NCI-H2107 (cell line): Measurements from ENCODE around the gene MS4A7.
A peak's percentile ranks its signal among the peaks of the same experiment; 100 is the strongest.
"Not testable (repeated sequence)": the region's sequence is repeated elsewhere in the genome, so short reads cannot be mapped to it uniquely, and the experiment has no call there.

Source experiments
- DNase-seq: peaks from one replicate; lab custom pipeline; 2025; lab: John Stamatoyannopoulos, UW

The MS4A7 gene, protein sequence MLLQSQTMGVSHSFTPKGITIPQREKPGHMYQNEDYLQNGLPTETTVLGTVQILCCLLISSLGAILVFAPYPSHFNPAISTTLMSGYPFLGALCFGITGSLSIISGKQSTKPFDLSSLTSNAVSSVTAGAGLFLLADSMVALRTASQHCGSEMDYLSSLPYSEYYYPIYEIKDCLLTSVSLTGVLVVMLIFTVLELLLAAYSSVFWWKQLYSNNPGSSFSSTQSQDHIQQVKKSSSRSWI

GRCh38 chr11:60378354-60378753 is at the start of gene MS4A7:
TSS of gene MS4A7 (plus strand) at chr11:60378532. CDS start at chr11:60383142, 4,610 bp downstream.
- DNase-seq, result no peak

GRCh38 chr11:60332846-60333245 is 45.5 kb upstream of the MS4A7 start:
- no peak for DNase-seq

DNA sequence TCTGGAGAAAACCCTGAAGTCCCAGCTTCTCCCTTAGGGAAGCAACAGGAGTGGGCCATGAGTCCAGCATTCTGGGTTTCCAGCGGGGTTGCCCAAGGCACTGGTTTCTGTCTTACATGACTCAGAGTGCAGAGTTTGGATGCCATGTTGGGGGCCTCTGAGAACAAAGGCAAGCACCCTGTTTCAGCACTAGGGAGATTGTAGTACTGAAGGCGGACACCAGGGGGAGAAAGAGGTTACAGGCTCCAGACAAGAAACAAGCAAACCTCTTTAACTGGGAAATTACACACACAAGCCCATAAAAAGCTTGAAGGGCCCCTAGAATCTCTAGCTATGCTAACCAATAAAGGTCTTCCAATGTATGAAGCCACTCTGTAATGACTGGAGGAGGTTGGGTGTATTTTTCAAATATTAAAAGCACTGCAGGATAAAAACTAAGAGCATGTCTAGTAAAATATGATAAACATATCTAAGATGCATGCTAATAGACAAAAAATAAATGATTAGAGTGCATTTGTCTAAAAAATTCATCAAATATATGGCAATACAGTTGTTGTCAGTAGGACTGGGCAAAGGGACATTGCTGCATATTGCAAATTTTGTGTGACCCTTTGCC is 44.2 kb upstream of the MS4A7 start:
- no peak for DNase-seq

DNA sequence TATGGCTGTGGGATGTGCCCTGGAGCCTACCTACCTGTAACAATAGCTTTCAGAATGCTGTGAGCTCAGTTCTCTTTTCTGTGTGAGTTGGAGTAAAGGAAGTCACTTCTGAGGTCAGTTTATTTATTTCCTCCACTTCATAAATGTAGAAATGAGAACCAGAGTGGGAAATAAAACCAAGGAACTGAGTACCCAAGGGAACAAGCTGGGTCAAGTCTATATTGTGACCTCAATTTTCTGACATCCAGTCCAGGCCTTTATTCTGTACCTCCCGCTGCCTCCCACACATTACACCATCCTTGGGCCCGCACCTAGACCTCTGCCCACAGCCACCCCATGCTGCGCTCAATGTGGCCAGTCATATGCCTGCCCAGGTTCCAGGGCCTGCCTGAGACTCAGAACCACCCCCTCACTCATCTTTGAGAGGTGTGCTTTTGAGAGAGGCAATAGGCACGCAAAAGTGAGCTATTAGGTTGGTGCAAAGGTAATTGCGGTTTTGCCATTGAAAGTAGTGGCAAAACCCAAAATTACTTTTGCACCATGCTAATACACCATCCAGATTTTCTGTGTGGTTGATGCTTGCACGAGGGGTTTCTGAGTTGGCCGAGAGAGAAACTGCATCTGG is 41.5 kb upstream of the MS4A7 start:
- no peak for DNase-seq

DNA sequence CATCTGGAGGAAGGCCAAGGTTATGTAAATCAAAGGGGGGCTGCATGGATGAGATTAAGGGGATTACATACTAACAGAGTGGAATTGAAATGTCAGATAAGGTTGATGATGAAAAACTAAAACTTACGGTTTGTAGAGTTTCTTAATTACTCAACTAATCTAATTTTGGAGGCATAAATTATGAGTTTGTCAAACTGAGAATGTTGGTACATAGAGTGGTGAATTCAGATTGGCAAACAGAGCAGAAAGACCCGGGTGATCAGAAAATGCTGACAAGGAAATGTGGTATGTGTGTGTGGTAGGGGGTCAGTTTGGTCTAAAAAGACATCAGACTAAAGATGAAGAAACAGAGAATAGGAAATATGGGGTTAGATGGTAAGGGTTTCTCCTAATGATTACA is 40.3 kb upstream of the MS4A7 start:
- DNase-seq, result no peak

GRCh38 chr11:60339356-60339755 is 39.0 kb upstream of the MS4A7 start:
- no peak for DNase-seq

DNA sequence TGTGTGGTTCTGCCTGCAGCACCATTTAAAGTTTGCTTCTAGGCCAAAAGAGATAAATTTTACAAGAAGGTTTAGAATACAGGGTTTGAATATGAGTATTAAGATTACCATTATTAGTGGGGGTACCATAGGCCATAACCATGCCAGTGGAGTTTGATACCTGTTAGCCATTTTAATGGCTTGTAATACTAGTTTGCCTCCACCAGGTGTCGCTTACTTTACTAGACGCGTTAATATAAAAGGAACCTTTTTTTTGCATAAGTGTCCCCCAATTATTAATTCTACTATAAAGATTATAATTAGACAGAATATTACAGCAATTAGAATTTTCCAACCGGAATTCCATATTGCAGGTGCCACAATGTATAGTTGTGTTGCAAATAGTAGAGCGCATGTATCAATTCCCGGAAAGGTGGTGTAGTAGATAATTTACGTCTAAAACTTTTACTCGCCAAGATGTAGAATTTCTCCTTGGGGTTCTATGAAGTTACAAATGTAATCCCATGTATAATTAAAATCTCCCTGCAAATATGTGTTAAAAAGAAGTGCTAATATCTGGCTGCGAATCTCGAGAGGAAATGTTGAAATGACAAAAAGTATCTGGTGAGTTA is 35.1 kb upstream of the MS4A7 start:
- DNase-seq, result no peak

- DNase-seq, result no peak
Observed at GRCh38 chr11:60344146-60344545, 34.2 kb upstream of the MS4A7 start.

GRCh38 chr11:60345489-60345888 is 32.8 kb upstream of the MS4A7 start:
- no peak for DNase-seq

DNA sequence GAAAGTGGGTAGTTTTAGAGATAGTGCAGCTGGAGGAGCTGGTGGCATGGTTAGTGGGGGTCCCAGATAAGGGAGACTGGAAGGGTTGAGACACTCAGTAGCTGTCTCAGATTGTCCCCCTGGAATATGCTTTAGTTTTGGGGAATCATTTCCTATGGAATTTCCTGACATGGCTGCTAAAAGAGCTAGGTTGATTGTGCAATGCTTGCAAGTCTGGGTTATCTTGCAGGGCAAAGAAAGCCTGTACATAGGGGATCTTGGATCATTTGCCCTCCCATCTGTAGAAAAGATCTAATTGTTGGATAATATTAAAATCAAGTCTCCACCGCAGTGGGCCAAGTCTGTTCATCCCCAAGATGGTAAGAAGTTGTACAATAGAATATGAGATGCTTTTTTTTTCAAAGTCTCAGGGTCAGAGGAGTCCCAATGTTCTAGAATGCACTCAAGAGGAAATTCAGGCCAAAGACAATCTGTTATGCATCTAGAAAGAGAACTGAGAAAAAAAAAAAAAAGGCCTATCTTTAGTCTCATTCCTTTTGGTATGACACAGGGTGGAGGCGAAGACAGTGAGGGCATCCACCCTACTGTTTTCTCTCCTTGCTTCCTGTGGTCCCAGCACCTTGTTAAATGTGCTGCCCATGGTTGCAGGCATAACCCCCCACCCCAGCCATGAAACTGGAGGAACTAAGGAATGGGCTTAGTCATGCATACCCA is 31.1 kb upstream of the MS4A7 start:
- no peak for DNase-seq

DNA sequence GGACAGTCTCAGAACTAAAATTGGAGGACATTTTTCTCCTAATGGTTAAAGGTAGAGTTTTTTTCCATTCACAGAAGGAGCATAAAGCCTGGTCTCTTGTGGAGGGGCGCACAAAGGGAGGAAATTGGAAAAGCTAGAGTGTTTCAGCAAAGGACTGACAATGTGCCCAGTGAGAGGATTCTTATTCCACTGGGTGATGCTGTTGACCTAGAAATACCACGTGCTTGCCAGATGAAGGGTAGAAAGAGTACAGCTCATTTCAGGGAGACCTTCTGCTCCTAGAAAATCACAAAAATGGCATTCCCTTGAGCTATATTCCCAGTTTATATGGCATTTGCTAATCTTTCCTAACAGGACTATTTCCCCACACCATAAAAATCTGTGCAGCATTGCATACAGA is 30.2 kb upstream of the MS4A7 start:
- no peak for DNase-seq

DNA sequence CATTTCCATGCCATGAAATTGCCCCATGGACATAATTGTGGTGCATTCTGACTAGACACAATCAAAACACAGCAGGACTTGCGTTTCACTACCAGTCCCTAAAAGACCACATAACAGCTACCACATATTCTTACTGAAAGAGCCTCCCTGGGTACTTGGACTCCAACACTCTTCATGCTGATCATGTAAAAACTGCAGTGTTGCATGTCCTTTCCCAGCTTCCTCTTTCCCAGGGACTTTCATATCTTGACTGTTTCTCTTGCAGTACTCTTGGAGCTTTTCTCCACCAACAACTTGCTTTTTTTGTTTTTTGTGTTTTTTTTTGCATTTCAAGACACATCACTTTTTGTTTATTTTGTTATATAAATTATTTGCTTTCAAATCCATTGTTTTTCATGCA is 28.3 kb upstream of the MS4A7 start:
- DNase-seq, result no peak

- DNase-seq, result no peak
Observed at GRCh38 chr11:60357771-60358170, 20.6 kb upstream of the MS4A7 start.

DNA sequence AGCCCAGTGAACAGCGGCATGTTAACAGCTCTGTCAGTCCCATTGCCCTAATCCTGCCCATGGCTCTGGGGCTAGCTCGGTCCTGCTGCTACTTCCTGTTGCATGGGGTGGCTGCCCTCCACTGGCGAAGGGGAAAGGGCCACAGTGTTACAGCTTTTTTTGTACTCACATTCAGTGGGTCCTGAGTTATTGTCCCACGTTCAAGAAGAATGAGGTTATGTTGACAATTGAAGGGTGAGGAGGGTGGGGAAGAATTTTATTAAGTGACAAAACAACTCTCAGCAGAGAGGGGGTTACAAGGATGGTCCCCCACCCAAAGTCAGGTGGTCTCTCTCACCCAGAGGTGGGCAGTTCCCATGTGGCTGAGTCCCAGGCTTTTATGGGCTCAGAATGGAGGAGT is 17.7 kb upstream of the MS4A7 start:
- DNase-seq, result no peak

- DNase-seq, result no peak
Observed at GRCh38 chr11:60362241-60362640, 16.1 kb upstream of the MS4A7 start.

- DNase-seq, result peak; percentile 38
Observed at GRCh38 chr11:60363542-60364470, 14.5 kb upstream of the MS4A7 start.

- not testable (repeated sequence) for DNase-seq
Observed at GRCh38 chr11:60366262-60366904, 11.9 kb upstream of the MS4A7 start.

DNA sequence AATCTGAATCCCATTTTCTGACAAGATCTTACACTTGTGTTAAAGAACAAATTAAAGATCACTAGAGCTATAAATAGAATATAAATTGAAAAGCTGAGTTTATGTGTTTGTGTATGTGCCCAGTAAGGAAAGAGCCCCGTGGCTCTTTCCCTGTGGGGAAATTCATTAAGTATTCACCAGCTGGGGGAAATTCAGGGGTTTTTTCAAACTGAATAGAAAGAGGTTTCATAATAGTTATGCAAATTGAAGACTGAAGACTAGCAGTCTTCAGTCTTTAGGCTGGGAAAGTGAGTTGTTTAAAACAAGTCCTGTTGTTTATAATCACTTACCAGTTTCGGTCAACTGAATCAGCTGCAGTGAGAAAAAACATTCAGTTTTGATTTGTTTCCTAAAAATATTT is 11.3 kb upstream of the MS4A7 start:
- no peak for DNase-seq

DNA sequence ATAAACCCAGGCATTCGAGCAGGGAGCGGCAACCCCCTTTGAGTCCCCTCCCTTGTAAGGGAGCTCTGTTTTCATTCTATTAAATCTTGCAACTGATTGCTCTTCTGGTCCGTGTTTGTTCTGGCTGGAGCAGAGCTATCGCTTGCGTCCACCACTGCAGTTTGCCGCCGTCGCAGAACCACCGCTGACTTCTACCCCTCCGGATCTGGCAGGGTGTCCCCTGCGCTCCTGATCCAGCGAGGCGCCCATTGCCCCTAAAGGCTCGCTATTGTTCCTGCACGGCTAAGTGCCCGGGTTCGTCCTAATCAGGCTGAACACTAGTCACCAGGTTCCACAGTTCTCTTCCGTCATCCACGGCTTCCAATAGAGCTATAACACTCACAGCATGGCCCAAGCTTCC is 10.4 kb upstream of the MS4A7 start:
- DNase-seq, result no peak

DNA sequence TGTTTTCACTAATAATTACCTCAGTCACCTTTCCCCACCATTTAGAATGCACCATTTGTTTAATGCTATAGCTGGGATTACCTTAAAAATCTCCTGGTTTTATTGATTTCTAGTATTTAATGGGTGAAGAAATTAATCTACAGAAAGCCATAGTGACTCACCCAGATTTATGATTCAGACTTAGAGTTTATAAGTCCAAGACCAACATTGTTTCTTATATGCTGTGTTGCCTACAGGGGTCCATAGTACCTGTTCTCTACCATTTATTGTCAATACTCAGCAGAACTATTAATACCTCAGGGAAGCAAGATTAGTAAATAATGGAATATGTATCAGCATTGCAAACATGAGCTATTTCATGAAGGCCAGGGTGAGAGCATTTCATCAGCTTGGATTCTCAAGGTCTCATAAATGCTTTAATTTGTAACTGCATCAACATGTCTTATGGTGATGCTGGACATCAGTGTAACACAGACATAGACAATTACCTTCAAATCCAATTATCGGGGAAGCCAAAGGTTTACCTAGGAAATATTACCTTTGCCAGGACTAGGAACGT is 8.0 kb upstream of the MS4A7 start:
- DNase-seq, result no peak
